ENCODE results near the gene CHEK1. TPM values are rescaled to one million over a fixed set of nuclear protein-coding genes. Genes with fewer than 3 reads are reported as not detected.

Gene CHEK1
- total and polyA plus RNA-seq, 2 of the 8 experiments (the other 6 are each of a cell fraction or from before 2014, with no cell fraction given) = 37.7 to 133 TPM

- Histone ChIP-seq H2AFZ (ENCODE audit: low read length) (no peak overlapping the region), H4K91ac (replicated peaks; ENCODE audit: insufficient read length, low read length) (no peak overlapping the region), H4K5ac (ENCODE audit: insufficient read length, low read depth, low read length) (no peak overlapping the region), H3K18ac (ENCODE audit: extremely low read depth, low read length) (no peak overlapping the region), H3K4ac (replicated peaks; ENCODE audit: insufficient read length, low read depth, low read length) (no peak overlapping the region), H3K79me1 (ENCODE audit: low read depth, low read length) (no peaks in the 10 kb centered on the region; the same call in none of the 2 replicates), H2BK12ac (ENCODE audit: low read depth, low read length) (no peak overlapping the region), H2BK15ac (ENCODE audit: low read length) (no peak overlapping the region), H3K9me3 (ENCODE audit: insufficient read depth in 2 of 2, low read depth in 1 of 2, low read length in 1 of 2) (no peaks in the 10 kb centered on the region), H3K56ac (replicated peaks; ENCODE audit: insufficient read length, low read depth, low read length) (no peak overlapping the region), H3K23me2 (ENCODE audit: low read depth, low read length) (peaks cover 11% of the 10 kb centered on the region), H3K4me3 (ENCODE audit: extremely low read depth in 1 of 4, insufficient read depth in 2 of 4, low read depth in 3 of 4, low read length in 4 of 4) (no peak overlapping the region), H3K36me3 (ENCODE audit: control insufficient read depth in 2 of 4, insufficient read depth in 4 of 4, low read length in 3 of 4) (peaks cover 8 to 27% (median 18%) of the 10 kb centered on the region in 4 experiments), H3K27ac (ENCODE audit: low read depth, low read length) (no peak overlapping the region), H2BK20ac (ENCODE audit: low read length) (no peak overlapping the region), H3K79me2 (ENCODE audit: control insufficient read depth in 1 of 2, insufficient read depth in 2 of 2, low read length in 2 of 2) (peaks cover 9 to 41% of the 10 kb centered on the region in 2 experiments; a peak in 3 of 4 replicates), H3K27me3 (replicated peaks in 1 of 4; ENCODE audit: control insufficient read depth in 3 of 4, extremely low read depth in 1 of 4, insufficient read depth in 3 of 4, low read length in 3 of 4) (no peaks in the 10 kb centered on the region), H4K8ac (ENCODE audit: extremely low read depth, insufficient read depth, low read length) (no peak overlapping the region), H2BK5ac (ENCODE audit: low read depth, low read length) (no peak overlapping the region), H3K14ac (ENCODE audit: insufficient read length) (no peak overlapping the region), H2BK120ac (replicated peaks; ENCODE audit: low read depth, low read length) (no peak overlapping the region), H3K4me2 (ENCODE audit: insufficient read depth in 1 of 2, low read depth in 2 of 2, low read length in 2 of 2) (no peak overlapping the region), H3K23ac (ENCODE audit: insufficient read length) (no peak overlapping the region), H3K4me1 (replicated peaks in 1 of 4; ENCODE audit: control insufficient read depth in 3 of 4, insufficient read depth in 4 of 4, low read length in 3 of 4) (peaks cover 0 to 2% (median 0%) of the 10 kb centered on the region in 4 experiments; a peak in 2 of 7 replicates), H2AK5ac (ENCODE audit: low read depth, low read length) (no peak overlapping the region), H4K20me1 (replicated peaks in 1 of 2; ENCODE audit: control insufficient read depth in 1 of 2, insufficient read depth in 2 of 2, low read length in 2 of 2) (no peaks in the 10 kb centered on the region), H3K9ac (replicated peaks in 1 of 4; ENCODE audit: extremely low read depth in 1 of 4, low read depth in 3 of 4, low read length in 3 of 4) (no peak overlapping the region)
- TF ChIP-seq CHD1 (IDR thresholded peaks at IDR 0.05; ENCODE audit: low read depth, low read length) (no peak), CHD2 (IDR thresholded peaks at IDR 0.05; ENCODE audit: low read length) (no peak), ATF2 (IDR thresholded peaks at IDR 0.05; ENCODE audit: low read length) (no peak)
- POLR2A ChIA-PET (ENCODE audit: partially characterized antibody) = no interaction called here
- CTCF ChIA-PET (ENCODE audit: partially characterized antibody) = no interaction called here
- 68% methylated on average over 3 of the region's 3 CpGs; no CpG with 5 or more reads in 1 of the 2 experiments for WGBS, 2 experiments (ENCODE audit: extremely low coverage in 1 of 2, insufficient coverage in 1 of 2, insufficient read length in 1 of 2, insufficient replicate concordance in 2 of 2, low coverage in 1 of 2, low lambda C conversion rate in 2 of 2, missing lambda C conversion rate in 1 of 2)
- DNase-seq (ENCODE audit: low read depth in 1 of 2, low spot score in 2 of 2) (no peak), FAIRE-seq (no peak)
Observed at GRCh38 chr11:125594958-125595357, 30.0 kb upstream of the CHEK1 start.
